GM21717 (cell line): Measurements from ENCODE around the gene SRCIN1.

Experiments used
- ATAC-seq: cut with Tn5 transposase; IDR thresholded peaks from one replicate; pipeline ENCODE4 v1.9.1; 2021; ENCODE audit warnings: mild to moderate bottlenecking, moderate library complexity; ENCODE audit not compliant: unreplicated experiment

Gene SRCIN1

GRCh38 chr17:38617074-38617860, 11.5 kb upstream of the SRCIN1 start:
- no peak for ATAC-seq

GRCh38 chr17:38616361-38616760, 10.6 kb upstream of the SRCIN1 start:
- ATAC-seq: no peak

- no peak for ATAC-seq
Observed at GRCh38 chr17:38613981-38614779, 8.4 kb upstream of the SRCIN1 start.

DNA sequence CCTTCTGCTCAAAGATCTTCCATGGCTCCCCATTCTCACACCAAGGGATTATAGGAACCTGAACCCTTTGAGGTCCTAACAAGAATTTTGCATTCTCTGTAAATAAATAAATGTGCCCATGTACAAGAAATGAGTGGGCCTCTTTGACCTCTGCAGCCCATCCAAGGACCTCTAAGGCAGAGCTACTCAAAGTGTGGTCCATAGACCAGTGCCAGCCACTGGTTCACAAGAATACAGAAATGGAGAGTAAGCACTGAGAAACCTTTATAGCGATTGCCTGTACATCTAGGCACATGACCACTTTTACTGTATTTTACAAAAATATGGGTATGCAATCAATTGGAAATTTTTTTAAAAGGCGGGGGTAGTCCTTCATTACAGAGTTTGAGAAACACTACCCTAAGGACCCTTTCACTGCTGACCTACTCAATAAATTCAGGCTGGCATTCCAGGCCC, 7.8 kb upstream of the SRCIN1 start:
- ATAC-seq: no peak

DNA sequence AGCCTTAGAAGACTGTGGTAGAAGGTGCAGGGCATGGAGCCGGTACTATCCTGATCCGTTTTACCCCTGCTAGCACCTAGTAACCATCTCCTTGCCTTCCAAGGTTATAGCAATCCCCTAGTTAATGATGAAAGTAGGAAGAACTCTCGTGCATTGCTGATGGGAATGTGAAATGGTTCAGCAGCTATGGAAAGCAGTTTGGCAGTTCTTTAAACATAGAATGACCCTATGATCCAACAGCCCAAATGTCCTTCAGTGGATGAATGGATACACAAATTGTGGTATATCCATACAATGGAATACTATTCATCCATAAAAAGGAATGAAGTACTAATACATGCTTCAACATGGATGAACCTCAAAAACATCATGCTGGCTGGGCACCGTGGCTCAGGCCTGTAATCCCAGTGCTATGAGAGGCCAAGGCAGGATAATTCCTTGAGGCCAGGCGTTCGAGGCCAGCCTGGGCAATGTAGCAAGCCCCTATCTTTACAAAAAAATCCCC, 6.2 kb upstream of the SRCIN1 start:
- no peak for ATAC-seq

GRCh38 chr17:38611070-38611786, 5.5 kb upstream of the SRCIN1 start:
- ATAC-seq: no peak

DNA sequence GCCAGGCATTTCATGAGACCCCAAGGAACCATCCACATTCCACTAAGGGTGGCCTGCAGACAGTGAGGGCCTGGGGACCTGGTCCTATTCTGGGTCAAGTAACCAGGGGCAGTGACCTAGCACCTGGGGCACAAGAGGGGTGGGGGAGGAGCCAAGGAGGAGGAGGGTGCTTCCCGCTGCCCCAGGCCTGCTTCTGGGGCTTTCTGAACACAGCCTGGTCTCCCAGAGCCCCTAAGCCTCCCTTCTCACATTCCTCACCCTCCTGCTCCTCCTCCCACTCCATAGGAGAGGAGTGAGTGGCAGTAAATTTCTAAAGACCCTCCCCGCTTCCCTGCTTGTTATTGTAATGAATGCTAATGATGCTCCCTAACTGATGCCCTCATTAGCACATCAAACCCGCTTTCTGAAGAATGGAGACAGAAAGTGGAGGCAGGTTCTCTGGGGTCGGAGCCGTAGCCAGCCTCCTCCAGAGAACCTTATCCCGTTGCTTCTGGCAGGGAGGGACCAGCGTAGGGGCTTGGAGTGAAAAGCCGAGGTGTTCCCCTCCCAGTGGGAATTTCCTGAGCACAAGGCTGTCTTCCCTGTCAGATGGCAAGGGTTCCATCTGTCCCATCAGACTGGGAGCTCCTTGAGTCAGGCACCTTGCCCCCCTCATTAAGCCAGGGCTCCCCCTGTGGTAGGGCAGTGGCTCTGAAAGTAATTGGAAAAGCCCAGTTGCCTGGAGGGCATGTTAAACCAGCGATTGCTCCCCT, 3.7 kb upstream of the SRCIN1 start:
- no peak for ATAC-seq

DNA sequence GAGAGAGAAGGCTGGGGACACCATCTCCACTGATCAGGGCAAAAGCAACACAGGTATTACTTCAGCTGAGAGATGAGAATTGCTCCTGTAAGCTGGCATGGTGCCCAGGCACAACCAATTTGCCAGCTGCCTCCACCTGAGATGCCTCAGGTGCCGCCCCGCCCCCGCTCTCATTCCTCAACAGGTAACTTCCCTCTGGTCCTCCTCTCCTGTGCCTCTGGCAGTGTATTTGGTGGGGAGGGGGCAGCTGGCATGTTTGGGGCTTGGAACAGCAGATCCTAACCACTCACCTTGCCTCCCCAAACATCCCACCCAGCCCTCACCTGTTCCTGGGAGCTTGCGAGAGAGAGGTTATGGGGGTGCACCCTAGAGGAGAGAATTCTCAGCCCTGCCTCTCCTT, 2.9 kb upstream of the SRCIN1 start:
- ATAC-seq: no peak

DNA sequence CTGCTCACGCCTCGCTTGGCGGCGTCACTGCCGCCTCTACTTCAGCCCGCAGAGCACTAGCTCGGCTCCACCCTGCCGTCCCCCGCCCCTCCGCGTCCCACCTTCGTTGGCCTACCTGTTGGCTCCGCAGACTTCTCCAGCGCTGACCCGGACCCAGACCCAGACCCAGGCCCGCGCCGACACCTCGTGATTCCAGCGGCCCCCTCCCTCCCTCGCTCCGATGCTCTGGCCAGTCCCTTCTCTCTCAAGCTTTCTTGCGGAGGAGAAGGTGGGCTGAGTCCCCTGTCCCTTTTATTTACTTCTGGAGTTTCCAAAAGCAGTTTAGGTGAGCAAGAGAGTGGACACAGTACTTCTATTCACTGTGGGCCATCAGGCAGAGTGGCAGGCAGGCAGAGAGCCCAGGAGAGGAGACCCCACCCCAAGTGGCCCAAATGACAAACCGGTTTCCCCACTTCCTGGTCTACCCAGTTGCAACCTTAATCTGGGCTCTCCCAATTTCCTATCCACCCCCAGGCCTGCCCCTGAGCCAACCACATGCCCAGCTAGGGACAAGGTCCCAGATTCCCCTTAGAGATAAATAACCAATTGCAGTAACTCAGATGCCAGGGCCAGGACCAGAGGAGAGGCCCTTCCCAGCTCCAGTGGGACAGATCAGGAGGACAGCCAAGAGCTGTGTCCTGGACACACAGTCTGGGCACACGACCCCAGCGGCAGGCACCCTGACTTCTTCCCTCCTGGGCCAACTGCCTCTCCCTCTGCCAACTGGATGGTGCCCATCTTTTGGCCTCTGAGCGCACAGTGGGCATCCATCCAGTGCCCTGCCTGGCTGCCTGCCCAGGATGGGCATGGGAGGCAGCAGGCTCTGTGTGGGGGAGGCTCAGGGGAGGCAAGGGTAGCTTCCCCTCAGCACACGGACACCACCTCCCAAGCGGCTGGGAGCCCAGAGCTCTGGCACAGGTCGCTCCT, 1.2 kb upstream of the SRCIN1 start:
- no peak for ATAC-seq

GRCh38 chr17:38605411-38605840, 326 bp downstream of the SRCIN1 start:
- no peak for ATAC-seq

DNA sequence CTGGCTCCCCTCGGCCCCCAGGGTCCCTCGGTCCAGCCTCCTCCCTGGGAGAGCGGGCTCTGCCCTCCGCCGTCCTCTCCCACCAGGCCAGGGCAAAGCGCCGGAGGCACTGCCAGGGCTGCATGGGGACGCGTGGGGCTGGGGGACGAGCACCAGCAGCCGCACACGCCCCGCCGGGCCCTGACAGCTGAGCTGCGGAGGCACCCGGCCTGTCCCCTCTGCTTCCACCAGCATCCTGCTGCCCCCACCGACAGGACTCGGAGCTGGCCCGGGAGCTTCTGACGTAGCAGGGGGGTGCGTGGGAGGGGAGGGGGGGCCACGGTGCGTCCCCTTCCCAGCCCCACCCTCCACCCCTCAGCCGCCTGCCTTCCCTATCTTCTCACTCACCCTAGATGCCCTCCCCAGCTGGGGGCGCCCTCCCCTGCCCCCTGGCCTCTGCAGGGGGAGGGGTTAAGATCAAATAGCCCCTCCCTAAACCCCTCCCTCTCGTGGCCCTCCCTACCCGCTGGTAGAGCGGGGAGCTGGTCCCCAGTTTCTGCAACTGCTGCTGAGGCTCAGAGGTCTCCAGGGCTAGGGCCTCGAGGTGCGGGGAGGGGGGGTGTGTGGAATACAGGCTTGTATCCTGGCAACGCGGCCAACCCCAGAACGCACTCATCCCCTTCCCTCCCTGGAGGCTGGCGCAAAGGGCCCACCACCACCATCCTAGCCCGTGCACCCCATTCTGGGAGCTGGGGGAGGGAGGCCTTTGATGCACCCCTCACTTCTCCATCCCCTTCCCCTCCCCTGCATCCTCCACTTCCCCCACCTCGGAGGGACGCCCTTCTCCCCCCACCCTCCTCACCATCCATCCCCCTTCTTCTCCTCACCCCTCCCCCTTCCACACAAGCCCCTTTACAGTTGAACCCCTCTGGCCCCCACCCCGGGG, 1.0 kb downstream of the SRCIN1 start:
- ATAC-seq: no peak

DNA sequence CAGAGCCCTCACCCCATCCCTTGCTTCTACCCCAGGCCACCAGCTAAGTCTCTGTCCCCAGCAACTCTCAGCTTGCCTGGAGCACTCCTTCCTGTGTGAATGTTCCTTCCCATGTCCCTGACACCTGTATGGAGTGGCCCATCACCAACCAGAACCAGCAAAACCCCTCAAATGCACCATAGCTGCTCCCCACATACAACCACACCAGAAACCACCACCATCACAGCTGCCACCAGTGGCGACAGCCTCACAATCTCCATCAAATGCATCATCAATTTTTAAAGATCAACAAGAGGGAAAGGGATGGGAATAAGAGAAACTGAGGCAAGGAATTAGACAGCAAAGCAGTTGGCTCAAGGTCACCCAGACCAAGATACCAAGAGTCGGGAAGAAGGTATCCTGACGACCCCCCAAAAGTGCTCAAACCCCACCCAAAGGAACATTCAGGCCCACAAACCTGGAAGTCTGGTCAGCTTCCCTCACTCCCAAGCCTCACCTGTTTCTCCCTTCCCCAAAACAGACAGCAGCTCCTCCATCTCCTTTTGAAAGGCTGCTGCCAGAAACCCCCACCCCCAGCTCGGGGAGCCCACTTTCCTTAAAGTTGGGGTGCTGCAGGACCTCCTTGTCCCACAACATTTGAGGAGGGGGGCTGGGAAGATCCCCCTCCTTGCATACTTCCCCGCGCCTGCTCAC, 1.8 kb downstream of the SRCIN1 start:
- no peak for ATAC-seq

DNA sequence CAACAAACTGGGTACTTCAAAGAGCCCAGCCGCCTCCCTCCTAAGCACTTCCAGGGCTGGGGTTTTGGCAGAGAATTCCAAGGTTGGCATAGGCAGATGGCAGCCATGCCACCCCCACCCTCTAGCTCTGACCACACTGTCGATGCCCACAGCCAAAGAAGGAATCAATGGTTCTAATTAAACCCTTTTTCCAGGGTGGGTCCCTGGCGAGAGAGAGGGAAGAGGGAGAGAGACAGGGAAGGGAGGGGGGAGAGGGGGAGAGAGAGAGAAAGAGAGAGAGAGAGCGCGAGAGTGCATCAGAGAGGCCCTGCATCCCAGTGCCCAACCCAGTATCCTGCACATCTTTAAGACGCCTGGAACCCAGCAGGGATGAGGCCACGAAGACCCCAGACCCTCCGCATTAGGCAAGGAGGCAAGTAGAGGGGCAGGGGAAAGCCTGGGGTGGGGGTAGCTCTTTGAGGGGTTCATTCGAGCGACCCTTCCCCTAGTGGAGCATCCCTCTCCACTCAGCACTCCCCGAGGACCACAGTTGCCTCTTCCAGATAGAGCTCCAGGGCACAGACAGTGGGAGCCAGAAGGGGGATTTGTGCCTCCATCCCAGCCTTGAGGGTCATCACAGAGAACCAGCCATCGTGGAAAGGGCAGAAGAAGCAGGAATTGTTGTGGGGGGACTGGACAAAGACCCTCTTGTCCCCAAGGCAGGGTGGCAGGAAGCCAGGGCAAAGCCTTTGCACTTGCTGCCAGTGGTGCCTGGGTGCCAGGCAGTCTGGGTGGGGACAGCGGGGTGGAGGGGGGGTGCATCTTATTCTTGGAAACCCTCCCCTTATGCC, 2.6 kb downstream of the SRCIN1 start:
- no peak for ATAC-seq

DNA sequence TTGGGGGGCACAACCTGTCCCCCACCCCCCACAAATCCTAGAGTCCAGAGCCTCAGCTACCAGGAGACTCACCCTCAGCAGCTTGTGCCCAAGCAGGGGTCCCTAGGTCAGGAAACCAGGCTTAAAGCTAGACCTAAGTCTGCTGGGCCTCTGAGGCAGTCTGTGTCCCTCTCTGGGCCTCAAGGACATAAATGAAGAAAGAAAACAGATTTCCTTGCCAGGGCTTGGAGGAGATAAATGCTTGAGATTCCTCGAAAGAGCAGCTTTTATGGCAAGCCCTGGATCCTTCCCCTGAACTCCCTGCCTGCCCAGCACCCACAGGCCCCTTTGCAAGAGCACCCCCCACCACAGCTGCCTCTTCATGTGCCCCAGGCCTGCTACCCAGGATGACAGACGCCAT, 3.3 kb downstream of the SRCIN1 start:
- no peak for ATAC-seq

- no peak for ATAC-seq
Observed at GRCh38 chr17:38601539-38602351, 4.0 kb downstream of the SRCIN1 start.

- ATAC-seq: no peak
Observed at GRCh38 chr17:38600906-38601305, 4.8 kb downstream of the SRCIN1 start.
